ENCODE measurements around the gene FABP6.
"Not testable (repeated sequence)": the region's sequence is repeated elsewhere in the genome, so short reads cannot be mapped to it uniquely, and the experiment has no call there.

FABP6 gene

DNA sequence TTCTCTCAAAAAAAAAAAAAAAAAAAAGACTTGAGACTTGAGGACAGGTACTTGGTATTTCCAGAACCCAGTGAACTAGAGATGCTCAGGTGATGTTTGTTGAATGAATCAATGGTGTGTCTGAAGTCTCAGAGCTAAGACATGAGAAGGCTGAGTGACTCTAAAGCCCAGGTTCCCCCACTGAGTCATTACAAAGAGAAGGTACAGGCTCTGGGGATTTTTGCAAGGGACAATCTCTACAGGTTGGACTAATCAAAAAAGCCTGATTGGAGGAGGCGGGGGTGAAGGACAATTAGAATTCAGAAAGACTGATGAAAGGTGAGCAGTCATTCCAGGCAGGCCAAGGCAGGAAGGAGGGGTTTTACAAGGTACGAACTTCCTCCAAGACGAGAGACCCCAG is 8.2 kb upstream of the FABP6 start:
- DNase-seq (ENCODE audit: low read depth): no peak

DNA sequence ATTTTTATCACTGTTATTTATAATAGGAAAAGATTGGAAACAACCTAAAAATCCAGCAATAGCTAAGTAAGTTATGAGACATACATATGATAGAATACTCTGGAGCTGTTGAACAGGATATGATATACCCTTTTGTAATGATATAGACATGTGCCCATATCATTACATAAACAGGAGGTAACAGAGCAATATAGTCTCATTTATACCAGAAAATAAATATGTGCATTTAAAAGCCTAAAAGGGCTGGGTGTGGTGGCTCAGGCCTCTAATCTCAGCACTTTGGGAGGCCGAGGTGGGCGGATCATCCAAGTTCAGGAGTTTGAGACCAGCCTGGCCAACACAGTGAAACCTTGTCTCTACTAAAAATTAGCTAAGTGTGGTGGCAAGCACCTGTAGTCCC is 2.3 kb upstream of the FABP6 start:
- DNase-seq (ENCODE audit: low read depth): no peak

DNA sequence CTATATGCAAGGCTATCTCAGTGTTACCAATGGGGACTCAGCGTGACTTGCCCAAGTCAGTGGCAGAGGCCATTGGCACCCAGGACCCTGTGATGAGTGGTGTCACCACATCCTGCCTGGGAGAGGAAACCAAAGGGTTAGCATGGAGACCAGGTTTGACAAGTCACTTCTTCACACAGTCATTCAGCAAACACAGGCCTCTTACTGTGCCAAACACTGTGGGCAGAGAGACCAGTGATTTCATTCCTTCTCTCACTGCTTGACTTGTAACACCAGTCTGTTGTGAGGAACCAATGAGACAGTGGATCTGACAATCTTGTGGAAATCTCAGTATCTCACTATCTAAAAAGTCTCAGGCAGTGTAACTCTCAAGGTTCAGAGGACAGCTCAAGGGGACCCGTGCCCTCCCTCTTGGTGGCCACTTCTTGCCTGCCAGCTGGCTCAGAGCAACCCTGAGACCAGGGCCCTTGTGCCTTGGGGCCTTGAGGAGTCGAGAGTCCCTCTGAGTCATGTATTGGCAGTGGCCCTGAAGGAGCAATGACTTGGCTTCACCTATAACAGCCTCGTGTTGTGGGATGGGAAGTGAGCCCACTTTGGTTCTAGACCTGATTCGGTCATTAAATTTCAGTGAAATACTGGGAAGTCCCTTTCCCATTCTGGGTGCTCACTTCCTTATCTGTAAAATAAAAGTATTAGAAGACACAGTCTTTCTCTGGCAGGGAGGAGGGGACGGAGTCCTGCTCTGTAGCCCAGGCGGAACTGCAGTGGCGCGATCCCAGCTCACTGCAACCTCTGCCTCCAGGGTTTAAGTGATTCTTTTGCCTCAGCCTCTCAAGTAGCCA is 1.6 kb downstream of the FABP6 start:
- no peak for DNase-seq (ENCODE audit: low read depth)

DNA sequence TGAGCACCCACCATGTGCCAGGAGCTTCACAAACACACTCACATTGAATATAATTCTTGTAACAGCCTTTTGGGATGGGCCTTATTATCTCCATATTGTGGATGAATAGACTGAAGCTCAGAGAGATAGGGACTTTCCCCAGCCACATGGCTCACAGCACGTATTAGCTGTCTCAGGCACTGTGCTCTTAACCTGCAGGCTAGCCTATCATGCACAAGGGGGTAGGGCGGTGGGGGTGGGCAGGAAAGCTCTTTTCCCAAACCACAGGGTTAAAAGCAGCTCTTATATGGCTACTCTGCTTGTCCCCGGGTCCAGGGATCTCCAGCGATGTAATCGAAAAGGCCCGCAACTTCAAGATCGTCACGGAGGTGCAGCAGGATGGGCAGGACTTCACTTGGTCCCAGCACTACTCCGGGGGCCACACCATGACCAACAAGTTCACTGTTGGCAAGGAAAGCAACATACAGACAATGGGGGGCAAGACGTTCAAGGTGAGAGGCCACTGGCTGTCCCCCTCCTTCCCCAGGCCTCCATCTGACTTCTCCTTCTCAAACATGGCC is 2.6 kb downstream of the FABP6 start:
- no peak for DNase-seq (ENCODE audit: low read depth)

DNA sequence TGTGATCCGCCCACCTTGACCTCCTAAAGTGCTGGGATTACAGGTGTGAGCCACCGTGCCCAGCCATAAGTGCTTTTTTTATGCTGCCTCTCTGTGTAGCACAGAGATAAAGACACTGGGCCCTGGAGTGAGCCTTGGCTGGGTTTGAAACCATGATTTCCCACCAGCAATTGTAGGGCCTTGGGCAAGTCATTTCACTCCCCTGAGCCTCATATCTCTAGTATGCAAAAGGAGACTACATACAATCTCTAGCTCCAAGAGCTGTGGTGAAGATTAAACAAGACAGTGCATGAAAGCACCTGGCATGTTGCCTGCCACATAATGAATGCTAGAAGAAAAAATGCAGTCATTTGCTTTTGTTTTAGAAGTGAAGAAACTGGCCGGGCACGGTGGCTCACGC is 3.9 kb downstream of the FABP6 start:
- no peak for DNase-seq (ENCODE audit: low read depth)

DNA sequence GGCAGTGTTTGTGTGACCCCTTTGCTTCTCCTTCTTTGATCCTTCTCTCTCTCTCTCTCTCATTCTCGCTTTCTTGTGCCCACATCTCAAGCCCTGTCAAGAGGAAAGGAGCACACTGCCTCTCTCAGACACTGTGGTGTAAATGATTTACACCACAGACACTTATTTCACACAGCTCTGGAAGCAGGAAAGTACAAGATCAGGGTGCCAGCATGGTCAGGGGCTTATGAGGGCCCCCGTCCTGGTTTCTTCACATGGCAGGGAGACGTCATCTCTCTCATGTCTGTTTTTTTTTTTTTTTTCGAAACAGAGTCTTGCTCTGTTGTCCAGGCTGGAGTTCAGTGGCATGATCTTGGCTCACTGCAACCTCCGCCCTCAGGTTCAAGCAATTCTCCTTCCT is 6.4 kb downstream of the FABP6 start:
- no peak for DNase-seq (ENCODE audit: low read depth)

DNA sequence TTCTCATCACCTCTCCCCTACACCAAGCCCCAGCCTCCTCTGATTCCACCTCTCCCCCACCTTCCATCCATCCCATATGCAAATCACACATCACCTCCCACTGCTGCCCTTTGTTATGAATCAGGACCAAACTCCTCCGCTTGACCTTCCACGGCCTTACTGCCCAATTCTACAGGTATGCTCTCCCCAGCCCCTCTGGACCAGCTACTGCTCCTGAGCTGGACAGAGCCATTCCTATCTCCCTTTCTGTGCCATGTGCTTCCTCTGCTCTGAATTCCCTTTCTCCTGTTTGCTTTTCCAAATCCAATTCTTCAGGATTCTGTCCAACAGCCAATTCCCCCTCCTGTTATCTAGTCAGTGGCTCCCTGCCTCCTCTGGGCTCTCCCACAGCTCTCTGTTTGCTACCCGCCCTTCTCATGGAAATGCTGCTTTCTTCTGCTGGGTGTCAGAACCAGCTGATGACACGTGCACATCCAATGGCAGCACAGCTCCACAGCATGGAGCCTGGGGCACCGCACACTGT is 8.3 kb downstream of the FABP6 start:
- no peak for DNase-seq (ENCODE audit: low read depth)

DNA sequence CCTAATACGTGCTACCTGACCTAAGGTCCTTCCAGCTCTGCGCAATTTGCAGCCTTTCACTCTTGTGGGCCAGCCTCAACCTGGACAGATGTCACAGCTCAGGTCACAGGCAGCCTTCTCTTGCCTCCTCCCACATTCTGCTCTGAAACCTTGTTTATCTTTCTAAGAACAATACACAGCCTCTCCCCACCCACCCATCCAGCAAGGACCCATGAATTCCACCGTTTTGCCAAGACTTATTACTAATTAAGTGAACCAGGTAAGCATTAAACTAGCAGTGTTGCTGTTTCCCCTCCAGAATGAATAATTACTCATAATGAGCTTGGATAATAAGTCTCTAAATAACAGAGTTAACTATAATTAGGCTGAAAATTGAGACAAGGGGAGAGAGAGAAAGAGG is 11.0 kb downstream of the FABP6 start:
- no peak for DNase-seq (ENCODE audit: low read depth)

DNA sequence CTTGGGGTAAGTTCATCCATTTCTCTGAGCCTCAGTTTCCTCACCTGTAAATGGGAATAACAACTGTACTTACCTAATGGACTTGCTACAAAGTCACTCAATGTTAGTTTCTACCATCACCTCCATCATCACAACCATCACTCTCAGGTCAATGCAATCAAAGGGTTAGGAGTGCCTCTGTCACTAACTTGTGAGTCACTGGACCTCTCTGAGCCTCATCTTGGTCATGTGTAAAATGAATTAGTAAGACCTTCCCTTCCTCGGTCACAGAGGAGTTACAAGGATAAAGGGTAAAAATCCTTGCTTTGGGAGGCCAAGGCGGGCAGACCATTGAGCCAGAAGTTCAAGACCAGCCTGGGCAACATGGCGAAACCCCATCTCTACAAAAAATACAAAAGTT is 12.8 kb downstream of the FABP6 start:
- DNase-seq (ENCODE audit: low read depth): no peak

DNA sequence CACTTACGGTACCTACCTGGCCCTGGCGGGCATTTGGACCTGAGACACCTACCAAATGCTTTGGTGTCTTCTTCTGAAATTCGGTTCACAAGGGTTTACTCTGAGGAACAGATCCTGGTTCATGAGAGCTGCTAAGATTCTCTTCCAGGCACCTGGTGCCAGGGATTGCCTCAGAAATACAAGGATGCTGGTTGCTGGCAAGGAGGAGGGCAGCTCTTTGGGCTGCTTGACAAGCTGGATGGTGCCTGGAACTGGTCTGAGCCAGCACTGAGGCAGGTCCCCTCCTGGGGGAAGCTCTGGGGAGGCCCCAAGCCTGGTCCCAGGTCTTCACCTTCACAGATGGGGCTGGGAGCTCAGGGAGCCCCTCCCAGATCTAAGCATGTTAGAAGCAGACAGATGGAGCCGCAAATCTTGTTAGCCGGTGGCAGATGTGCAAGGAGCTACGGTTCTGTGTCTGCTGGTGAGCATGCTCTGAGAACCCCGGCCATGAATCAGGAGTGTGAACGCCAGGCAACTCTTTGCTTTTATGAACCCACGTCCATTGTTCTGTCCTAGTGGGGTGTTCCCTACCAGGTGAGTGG is 16.3 kb downstream of the FABP6 start:
- DNase-seq (ENCODE audit: low read depth): no peak

DNA sequence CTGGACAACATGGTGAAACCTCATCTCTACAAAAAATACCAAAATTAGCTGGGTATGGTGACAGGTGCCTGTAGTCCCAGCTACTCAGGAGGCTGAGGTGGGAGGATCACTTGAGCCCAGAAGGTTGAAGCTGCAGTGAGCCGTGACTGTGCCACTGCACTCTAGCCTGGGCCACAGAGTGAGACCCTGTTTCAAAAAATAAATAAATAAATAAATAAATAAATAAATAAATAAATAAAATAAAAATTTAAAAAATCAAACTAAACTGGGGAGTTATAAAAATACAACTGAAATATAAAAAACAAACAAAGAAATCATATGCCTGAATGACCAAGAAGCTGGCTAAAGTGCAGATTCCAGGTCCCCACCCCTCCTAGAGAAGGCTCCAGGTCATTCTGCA is 20.3 kb downstream of the FABP6 start:
- DNase-seq (ENCODE audit: low read depth): not testable (repeated sequence)

DNA sequence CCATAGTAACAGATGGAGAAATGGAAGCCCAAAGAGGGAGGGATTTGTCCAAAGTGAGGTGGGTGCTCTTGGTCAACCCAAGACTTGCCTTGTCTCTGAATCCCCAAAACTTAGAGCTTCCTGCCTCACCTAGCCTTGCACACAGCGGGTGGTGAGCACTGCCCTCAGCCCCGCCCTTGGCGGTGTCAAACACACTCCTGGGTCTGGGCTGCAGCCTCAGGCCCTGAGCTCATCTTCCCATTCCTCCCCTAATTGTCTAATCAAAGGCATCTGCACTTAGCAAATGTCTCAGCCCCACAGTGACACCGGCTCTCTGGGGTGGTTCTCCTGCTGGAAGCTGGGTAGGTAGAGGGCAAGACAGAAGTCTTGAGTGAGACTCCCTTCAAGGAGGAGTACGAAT is 20.9 kb downstream of the FABP6 start:
- no peak for DNase-seq (ENCODE audit: low read depth)

DNA sequence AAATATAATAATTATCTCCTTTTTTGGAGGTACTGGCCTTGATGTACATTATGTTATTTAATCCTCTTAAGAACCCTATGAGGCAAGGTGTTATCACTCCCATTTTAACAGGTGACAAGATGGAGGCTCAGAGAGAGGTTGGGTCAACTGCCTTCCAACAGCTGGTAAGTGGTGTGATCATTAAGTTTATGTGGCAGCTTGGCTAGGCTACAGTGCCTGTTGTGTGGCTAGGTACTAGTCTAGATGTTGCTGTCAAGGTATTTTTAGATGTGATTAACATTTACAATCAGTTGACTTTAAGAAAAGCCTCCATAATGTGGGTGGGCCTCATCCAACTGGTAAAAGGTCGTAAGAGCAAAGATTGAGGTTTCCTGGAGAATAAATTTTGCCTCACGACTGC is 21.5 kb downstream of the FABP6 start:
- no peak for DNase-seq (ENCODE audit: low read depth)

DNA sequence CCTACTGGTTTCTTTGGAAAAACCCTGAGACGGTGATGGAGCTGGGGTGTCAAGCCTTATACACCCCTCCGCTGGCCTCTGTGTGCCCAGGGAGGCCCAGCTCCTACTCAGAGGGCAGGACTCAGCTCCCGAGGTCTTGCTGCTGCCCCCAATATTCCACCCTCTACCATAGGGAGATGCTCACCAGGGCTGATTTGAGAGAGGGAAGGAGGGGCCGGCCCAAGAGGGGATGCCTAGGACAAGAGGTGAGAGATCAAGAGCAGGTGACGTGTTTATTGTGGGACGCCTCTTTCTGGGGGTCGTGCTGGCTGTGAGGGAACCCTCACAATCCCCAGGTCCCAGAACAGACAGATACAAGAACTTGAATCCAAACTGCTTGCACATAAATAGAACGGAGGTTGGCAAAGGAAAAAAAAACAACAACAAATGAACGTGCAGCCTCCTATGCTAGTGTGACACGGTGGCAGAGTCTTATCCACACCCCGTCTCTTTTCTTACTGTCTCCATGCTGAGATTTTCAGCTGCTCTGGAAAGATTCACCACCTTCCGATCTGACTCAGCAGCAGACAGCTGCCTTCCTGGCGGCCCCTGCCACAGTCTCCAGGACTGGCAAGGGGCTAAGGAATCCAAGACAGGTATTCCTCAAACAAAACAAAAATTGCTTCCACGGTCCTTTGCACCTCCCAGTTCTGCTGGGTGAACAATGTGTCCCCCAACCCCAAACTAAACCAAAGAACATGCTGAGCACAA is 22.3 kb downstream of the FABP6 start:
- no peak for DNase-seq (ENCODE audit: low read depth)

DNA sequence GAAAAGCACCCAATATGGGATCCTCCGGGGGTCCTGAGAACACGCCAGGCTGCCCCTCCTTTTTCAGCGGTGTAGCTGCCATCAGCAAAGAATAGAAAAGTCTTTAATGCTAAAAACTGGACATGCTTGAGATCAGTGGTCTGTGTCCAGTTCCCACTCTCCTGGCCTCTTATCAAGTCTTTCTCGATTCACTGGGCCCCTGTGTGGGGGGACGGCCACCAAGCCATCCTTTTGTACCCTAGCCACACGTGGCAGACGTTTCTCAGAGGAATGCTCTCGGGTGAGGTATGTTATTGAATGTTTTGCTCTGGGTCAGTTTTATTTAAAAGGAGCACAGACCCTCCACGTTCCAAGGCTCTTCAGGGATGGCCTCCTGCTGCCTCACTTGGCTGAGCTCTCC is 23.6 kb downstream of the FABP6 start:
- DNase-seq (ENCODE audit: low read depth): no peak

DNA sequence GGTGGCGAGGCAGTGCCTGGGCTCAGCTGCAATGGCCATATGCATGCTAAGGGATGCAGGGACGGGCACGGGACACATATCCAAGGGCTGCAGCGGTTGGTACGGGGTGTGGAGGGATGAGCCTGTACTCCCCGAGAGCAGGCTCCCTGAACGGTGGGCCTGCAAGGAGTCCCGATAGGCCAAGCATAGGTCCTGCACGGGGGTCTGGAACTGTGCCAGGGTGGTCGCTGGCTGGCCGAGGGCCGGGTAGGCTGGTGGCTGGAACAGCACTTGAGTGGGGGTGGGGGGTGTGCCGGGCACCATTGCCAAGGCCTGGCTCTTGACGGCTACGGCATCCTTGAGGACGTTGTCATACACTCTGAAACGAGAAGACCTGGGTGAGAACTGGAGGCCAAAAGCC is 24.1 kb downstream of the FABP6 start:
- DNase-seq (ENCODE audit: low read depth): no peak

DNA sequence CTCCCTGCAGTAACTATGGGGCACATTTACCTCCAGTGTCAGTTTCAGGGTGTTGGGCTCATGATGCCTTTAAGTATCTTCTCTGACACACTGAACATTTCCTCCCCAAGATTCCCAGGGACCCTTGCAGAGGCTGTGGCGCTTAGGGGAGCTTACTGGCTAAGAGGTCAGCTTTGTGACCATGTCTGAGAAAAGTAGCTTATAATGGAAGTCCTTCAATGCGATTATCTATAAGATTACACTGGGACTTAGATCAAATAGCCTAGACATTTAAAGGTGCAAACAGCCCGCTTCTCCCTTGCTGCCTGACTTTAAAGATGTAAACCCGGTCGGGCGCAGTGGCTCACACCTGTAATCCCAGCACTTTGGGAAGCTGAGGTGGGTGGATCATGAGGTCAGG is 25.4 kb downstream of the FABP6 start:
- DNase-seq (ENCODE audit: low read depth): no peak

DNA sequence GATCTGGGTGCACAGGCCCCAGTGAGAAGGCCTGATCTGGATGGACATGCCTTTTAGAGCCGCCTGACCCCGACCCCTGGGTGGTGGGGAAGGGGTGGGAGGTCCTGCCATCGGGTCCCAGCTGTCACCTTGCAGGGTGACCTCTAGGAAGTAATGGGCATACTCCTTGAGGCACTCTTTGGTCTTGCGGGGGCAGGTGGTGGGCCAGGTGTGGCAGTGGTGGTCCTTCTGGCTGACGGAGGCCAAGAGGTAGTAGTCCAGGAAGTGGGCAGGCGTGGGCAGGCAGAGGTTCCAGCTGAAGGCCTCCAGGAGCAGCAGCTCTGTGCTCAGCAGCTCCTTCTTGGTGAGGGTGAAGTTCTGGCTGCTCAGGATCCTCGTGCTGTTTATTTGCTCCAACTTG is 30.0 kb downstream of the FABP6 start:
- no peak for DNase-seq (ENCODE audit: low read depth)

DNA sequence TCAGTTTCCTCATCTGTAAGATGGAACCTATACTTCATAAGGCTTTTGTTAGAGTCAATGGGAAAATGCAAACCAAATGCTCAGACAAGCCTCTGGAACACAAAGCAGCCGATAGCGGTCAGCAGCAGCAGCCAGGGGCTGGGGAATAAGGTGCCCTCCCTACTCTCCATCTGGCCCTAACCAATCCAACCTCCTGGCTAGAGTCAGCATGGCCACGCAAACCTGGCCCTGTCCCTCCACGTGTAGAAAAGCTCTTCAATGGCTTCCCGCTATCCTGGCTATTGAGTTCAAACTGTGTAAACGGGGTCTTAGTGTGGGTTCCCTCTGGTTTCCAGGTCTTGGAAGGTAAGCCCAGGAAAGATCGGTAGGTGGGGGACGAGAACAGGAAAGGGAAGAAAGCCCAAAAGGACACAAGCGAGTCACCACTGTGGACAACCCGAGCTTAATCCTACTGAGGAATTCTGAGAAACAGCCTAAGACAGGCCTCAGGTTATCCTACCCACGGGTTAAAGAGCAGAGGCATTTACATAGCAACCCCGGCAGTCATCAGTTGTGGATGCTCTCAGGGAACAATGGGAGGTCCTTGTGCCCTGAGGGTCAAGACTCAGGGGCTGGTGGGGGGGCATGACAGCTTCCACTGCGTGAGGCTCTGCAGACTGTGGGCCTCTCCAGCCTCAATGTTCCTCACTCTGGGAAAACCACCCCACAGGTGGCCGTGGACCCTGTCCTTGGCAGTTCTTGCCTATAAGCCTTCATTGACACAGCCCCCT is 30.9 kb downstream of the FABP6 start:
- no peak for DNase-seq (ENCODE audit: low read depth)

DNA sequence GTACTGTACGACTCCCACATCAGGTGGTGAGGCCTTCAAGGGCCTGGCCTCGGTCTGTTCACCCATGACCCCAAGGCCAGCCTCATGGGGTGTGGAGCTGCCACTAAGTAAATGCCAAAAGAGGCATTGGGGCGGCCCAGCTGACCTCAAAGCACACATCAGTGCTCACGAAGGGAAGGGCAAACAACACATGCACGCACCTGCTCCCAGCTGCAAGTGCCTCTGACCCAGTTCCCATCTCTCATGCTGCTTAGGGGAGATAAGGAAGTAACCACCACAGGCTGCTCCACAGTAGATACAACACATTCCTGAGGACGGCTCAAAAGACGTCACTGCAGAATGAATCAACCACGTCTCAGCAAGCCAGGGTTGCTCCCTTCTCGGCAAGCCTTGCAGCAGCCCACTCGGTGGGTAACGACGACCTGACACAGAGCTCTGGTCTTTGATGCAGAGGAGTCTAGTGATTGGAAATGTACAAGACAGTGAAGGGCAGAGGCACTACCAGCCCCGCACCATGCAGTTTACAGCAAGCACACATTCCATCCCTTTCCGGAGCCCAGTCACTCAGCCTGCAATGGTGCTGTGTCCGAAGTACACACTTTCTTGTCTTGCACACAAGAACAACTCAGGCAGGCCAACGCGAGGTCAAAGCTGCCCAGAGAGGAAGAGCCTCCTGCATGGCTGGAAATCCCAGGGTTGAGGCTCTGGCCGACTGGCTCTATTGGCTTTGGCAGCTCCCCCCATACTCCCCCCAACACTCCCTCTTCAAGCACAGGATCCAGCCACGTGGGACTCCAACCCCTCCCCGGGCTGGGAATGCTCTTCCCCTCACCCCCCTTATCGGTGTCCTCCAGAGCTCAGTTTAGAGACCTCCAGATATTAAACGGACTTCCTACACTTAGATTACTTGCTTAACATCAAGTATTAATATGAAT is 31.8 kb downstream of the FABP6 start:
- peak; percentile 97 for DNase-seq (ENCODE audit: low read depth)

Data from non-pigmented ciliary epithelial cell (primary cell).